Activated CD4-positive, alpha-beta memory T cell treated with anti-CD3 and anti-CD28 coated beads, Interleukin-2, amount 10 ng/mL, durations not matched to agents 7 days and 5 days (primary cell): ENCODE results near the gene SURF1. TPM values are rescaled to one million over a fixed set of nuclear protein-coding genes. Genes with fewer than 3 reads are reported as not detected.

Experiments
- CTCF ChIA-PET: fragments of 350-600 bp; sonication (Branson Sonifier 250); formaldehyde crosslinking; loops from one replicate; lab custom pipeline; 2021; ENCODE audit warnings: antibody characterized with exemption, inconsistent platforms; lab: Charles Lee
- POLR2A ChIA-PET: fragments of 350-600 bp; sonication (Branson Sonifier 250); formaldehyde crosslinking; loops from one replicate; lab custom pipeline; 2021; ENCODE audit warnings: antibody characterized with exemption; lab: Charles Lee
- DNase-seq: peaks from one replicate; pipeline ENCODE4 v3.0.0-alpha.2; 2020
- H3K27ac Mint-ChIP-seq: one replicate; pipeline ENCODE4 v1.8.0; 2021; ENCODE audit warnings: mild to moderate bottlenecking, mixed read lengths
- H3K27me3 Mint-ChIP-seq: one replicate; pipeline ENCODE4 v1.8.0; 2021; ENCODE audit warnings: mixed read lengths
- H3K36me3 Mint-ChIP-seq: one replicate; pipeline ENCODE4 v1.8.0; 2021; ENCODE audit warnings: low read depth, mixed read lengths
- H3K4me1 Mint-ChIP-seq: one replicate; pipeline ENCODE4 v1.8.0; 2021; ENCODE audit warnings: mixed read lengths
- H3K4me3 Mint-ChIP-seq: one replicate; pipeline ENCODE4 v1.8.0; 2021; ENCODE audit warnings: mild to moderate bottlenecking, mixed read lengths
- H3K9me3 Mint-ChIP-seq: one replicate; pipeline ENCODE4 v1.8.0; 2021; ENCODE audit warnings: mixed read lengths
- total RNA-seq, 2 experiments: library from RNA; stranded (reverse); gene quantifications; one replicate each; pipeline ENCODE4 v1.2.3, GENCODE V29; 2021

Gene SURF1
- total RNA-seq, 2 experiments from 2014 or later, result 33.8 to 37.6 TPM

DNA sequence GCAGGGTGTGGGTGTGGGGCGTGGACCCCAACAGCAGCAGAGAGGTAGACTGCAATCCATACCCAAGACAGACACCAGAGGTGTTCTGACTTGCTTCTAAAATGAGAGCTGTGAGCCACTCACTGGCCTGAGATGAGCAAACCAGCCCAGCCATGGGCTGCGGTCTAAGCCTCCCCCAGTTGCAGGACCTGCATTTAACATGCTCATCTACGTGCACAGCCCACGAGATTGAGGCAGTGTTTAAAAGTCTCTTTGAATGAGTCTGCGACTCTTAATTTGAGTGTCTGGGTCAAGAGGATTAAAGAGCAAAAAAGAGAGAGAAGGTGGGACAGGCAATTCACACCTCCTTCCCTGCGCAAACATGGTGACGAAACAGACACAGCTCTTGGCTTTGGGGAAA lies 13.6 kb upstream of the SURF1 start:
- Mint-ChIP-seq H3K9me3 (no peaks in the 10 kb centered on the region), H3K27ac (peak overlapping the region; percentile 84), H3K36me3 (peaks cover 82% of the 10 kb centered on the region), H3K4me3 (peak overlapping the region; percentile 72), H3K27me3 (no peaks in the 10 kb centered on the region), H3K4me1 (peaks cover 71% of the 10 kb centered on the region)
- ChIA-PET CTCF (interaction anchor here (1.7 to 6.3 kb wide), 4 partner anchors 14 to 117 kb away, joined by 5 to 59 read pairs (median 23); partner anchors contain the start of genes MED22, RPL7A, SURF1 and SURF2), POLR2A (interaction anchor here (1.7 to 11.6 kb wide), 4 partner anchors 13 to 339 kb away, joined by 4 to 397 read pairs (median 141); partner anchors contain the start of genes GTF3C5, MED22, RPL7A and SURF1)
- DNase-seq, result no peak

DNA sequence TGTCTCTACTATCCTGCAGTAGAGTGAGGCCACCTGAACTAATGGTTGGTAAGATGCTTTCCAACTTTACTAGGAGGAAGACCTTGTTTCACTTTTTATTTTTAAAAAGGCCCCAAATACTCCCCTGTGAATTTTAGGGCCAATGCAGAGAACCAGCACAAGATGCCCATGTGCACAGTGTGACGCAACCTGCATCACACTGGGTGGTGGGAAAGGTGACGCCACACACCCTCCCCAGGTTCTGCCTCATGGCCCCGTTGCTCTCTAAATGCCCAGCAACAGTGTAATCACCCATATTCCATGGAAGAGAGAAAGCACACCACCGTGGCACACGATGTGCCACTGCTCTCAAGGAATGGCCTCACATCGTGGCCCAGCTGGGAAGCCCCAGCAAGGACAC lies 13.1 kb upstream of the SURF1 start:
- peaks cover 79% of the 10 kb centered on the region for H3K36me3 Mint-ChIP-seq
- DNase-seq, result no peak
- peak overlapping the region; percentile 72 for H3K4me3 Mint-ChIP-seq
- H3K4me1 Mint-ChIP-seq, result peaks cover 68% of the 10 kb centered on the region
- ChIA-PET CTCF (interaction anchor here (3.0 to 6.3 kb wide), 2 partner anchors 14 to 21 kb away, joined by 22 to 59 read pairs; partner anchors contain the start of genes MED22, RPL7A, SURF1 and SURF2), POLR2A (interaction anchor here (1.7 to 11.6 kb wide), 3 partner anchors 12 to 339 kb away, joined by 5 to 397 read pairs (median 277); partner anchors contain the start of genes GTF3C5, MED22, RPL7A and SURF1)
- no peaks in the 10 kb centered on the region for H3K27me3 Mint-ChIP-seq
- no peaks in the 10 kb centered on the region for H3K9me3 Mint-ChIP-seq
- peak overlapping the region; percentile 84 for H3K27ac Mint-ChIP-seq

DNA sequence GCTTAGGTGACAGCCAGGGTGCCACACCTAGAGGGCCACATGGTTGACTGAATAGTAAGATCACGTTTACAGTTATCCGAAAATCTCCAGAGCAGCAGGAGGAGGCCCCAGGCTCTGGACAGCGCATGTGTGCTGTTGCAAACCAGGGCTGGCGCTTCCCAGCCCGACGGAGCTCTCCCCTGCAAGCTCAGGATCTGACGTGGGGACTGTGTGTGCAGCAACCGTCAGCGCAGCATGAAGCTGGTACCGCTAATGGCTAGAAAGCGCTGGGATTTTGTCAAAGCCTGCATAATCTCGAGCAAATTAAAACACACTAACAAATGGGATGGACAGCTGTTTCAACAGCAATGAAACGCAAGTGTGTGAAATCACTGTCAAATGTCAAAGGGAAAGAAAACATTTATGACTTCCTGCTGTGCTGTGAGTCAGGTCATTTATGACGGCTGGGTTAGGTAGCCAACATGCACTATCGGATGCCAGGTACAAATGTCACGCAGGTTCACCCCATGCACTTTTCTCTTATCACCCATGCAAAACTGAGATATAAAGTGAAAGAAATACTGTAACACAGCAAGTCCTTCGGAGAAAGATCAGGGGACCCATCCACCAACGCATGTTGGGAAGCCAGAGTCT lies 12.1 kb upstream of the SURF1 start:
- no peaks in the 10 kb centered on the region for H3K27me3 Mint-ChIP-seq
- peaks cover 83% of the 10 kb centered on the region for H3K36me3 Mint-ChIP-seq
- H3K27ac Mint-ChIP-seq, result peak overlapping the region; percentile 84
- no peaks in the 10 kb centered on the region for H3K9me3 Mint-ChIP-seq
- H3K4me3 Mint-ChIP-seq, result peak overlapping the region; percentile 29
- DNase-seq, result no peak
- CTCF ChIA-PET, result interaction anchor here (1.1 kb wide), 1 partner anchor 11 kb away, joined by 4 read pairs; no protein-coding TSS in a partner anchor
- POLR2A ChIA-PET, result interaction anchor here (1.1 to 11.5 kb wide), 2 partner anchors 11 to 20 kb away, joined by 3 to 277 read pairs; partner anchors contain the start of genes MED22, RPL7A, SURF1 and SURF2
- peaks cover 60% of the 10 kb centered on the region for H3K4me1 Mint-ChIP-seq

DNA sequence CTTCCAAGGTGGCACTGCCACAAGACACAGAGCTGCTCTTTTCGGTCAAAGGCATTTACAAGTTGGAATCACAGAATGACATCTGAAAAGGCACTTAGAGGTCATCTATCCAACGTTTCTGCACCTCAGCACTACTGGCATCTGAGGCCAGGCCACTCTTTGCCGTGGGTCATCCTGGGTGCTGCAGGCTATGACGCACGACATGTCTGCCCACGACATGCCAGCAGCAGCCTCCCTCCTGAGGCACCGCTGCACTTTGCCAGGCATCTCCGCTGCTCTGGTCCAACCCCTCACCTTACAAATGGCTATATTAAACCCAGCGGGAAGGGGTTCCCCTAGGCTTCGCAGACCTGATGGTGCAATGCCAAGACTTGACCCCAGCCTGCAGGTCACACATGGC lies 11.5 kb upstream of the SURF1 start:
- CTCF ChIA-PET, result interaction anchor here (1.1 kb wide), 1 partner anchor 11 kb away, joined by 4 read pairs; no protein-coding TSS in a partner anchor
- H3K4me3 Mint-ChIP-seq, result no peak overlapping the region
- POLR2A ChIA-PET, result interaction anchor here (0.9 to 3.5 kb wide), 4 partner anchors 11 to 20 kb away, joined by 3 to 25 read pairs (median 10); partner anchors contain the start of genes MED22, RPL7A, SURF1 and SURF2
- H3K27me3 Mint-ChIP-seq, result no peaks in the 10 kb centered on the region
- H3K36me3 Mint-ChIP-seq, result peaks cover 83% of the 10 kb centered on the region
- no peak for DNase-seq
- H3K27ac Mint-ChIP-seq, result no peak overlapping the region
- no peaks in the 10 kb centered on the region for H3K9me3 Mint-ChIP-seq
- H3K4me1 Mint-ChIP-seq, result peaks cover 55% of the 10 kb centered on the region

DNA sequence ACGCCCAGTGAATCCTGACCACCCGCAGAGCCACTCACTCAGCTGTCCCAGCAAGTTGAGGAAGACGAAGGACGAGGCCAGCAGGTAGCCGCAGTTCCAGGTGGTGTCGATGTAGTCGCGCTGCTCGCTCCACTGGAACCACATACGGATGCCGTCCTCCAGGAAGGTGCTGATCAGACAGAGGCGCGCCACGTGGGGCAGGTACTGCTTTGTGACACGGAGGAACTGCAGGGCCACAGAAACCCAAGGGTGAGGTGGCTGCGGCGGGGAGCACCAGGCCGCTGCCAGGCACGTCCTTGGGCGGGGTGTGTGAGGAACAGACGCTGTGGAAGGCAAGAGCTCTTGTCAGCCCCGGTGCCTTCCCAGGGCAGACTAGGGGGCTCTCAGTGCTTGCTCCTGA lies 10.9 kb upstream of the SURF1 start:
- POLR2A ChIA-PET, result interaction anchor here (0.9 to 3.5 kb wide), 4 partner anchors 8 to 19 kb away, joined by 3 to 25 read pairs (median 16); partner anchors contain the start of genes MED22, RPL7A, SURF1 and SURF2
- H3K4me1 Mint-ChIP-seq, result peaks cover 51% of the 10 kb centered on the region
- no peaks in the 10 kb centered on the region for H3K27me3 Mint-ChIP-seq
- no peak overlapping the region for H3K4me3 Mint-ChIP-seq
- no peaks in the 10 kb centered on the region for H3K9me3 Mint-ChIP-seq
- CTCF ChIA-PET, result no interaction called here
- DNase-seq, result no peak
- peaks cover 82% of the 10 kb centered on the region for H3K36me3 Mint-ChIP-seq
- H3K27ac Mint-ChIP-seq, result no peak overlapping the region

DNA sequence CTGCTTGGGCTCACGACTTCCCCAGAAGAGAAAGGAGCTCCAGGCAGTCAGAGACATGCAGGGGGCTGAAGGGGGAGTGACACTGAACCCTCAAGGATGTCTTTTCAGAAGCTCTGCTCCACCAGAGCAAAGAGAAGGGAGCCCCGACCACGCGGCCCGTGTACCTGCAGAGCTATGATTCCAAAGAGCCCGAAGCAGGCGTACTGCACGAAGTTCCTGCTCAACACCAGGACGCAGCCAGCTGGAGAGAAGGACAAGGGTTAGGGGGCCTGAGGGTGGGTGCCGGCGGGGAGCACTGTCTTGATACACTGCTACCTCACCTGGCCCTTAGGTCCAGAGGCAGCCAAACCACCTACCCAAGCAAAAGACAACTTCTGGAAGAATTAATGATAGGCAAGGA lies 10.1 kb upstream of the SURF1 start:
- POLR2A ChIA-PET, result interaction anchor here (1.3 to 3.5 kb wide), 4 partner anchors 8 to 18 kb away, joined by 7 to 25 read pairs (median 16); partner anchors contain the start of genes MED22, RPL7A, SURF1 and SURF2

DNA sequence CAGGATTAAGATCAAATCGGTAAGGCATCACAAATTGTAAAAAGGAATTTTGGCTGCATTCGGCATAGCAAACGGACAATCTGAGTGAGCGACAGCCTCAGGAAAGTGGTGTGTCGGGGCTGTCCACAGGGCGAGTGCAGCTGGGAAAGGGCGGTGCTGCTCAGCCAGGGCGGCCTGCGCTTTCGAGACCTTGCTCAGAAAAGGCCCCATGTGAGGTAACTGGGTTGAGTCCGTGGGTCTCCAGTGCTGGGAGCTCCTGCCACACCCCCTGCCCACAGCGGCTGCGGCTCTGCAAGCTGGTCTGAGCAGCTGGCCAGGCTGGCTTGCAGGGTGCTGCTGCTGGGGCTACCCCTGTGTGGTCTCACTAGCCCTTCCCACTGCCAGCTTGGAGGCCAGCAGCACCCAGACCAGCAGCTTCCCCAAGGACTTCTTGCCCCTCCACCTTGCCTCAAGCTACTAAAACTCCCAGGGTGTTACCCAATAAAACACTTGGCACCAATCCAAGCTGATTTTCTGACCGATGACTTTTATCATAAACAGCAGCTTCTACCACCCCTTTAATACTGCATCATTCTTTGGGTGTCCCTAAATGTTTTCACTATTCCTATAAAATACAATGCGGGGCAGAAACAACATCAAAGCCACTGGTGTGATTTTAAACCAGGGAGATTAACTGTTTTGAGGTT lies 6.2 kb upstream of the SURF1 start:
- CTCF ChIA-PET, result interaction anchor here (0.5 to 0.9 kb wide), 2 partner anchors 9 to 415 kb away, joined by 3 read pairs; no protein-coding TSS in a partner anchor
- peaks cover 40% of the 10 kb centered on the region for H3K4me1 Mint-ChIP-seq
- peaks cover 67% of the 10 kb centered on the region for H3K36me3 Mint-ChIP-seq
- DNase-seq, result no peak
- H3K4me3 Mint-ChIP-seq, result no peak overlapping the region
- H3K27me3 Mint-ChIP-seq, result no peaks in the 10 kb centered on the region
- H3K9me3 Mint-ChIP-seq, result no peaks in the 10 kb centered on the region
- no peak overlapping the region for H3K27ac Mint-ChIP-seq
- POLR2A ChIA-PET, result interaction anchor here (1.8 to 3.9 kb wide), 5 partner anchors 9 to 14 kb away, joined by 6 to 25 read pairs (median 16); partner anchors contain the start of genes MED22 and RPL7A

More for the DNA sequence above, 10.1 kb upstream of the SURF1 start:
- no peak for DNase-seq
- Mint-ChIP-seq H3K27me3 (no peaks in the 10 kb centered on the region), H3K27ac (no peak overlapping the region), H3K4me3 (no peak overlapping the region), H3K9me3 (no peaks in the 10 kb centered on the region), H3K4me1 (peaks cover 50% of the 10 kb centered on the region), H3K36me3 (peaks cover 86% of the 10 kb centered on the region)
- CTCF ChIA-PET, result no interaction called here

DNA sequence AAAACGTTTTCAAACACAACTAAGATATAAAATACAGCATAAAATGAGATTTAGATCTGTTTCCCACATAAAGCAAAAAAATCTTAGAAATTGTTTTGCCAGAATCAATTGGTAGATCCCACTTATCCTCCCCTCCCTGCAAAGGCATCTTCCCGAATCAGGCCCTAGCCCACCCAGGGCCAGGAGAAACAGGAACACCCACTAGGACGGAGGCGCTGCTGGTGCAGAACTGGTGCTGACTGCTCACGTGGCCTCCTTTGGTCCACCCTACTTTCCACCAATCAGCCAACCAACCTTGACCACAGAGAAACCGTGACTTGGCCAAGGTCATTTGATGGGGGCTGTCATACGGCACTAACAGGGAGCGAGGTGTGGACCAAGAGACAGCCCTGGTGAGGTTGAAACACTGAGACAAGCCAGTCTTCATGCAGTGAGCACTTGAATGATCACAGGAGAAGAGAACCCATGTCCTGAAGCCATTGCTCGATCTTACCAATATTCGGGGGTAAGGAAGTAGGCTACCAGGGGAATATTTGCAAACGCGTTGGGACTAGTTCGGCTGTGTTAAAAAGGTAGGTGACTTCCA lies 5.3 kb upstream of the SURF1 start:
- Mint-ChIP-seq H3K4me3 (no peak overlapping the region), H3K36me3 (peaks cover 61% of the 10 kb centered on the region), H3K27me3 (no peaks in the 10 kb centered on the region), H3K4me1 (peaks cover 42% of the 10 kb centered on the region), H3K9me3 (no peaks in the 10 kb centered on the region), H3K27ac (no peak overlapping the region)
- no peak for DNase-seq
- POLR2A ChIA-PET, result interaction anchor here (1.2 to 8.5 kb wide), 5 partner anchors 10 to 14 kb away, joined by 4 to 277 read pairs (median 17); partner anchors contain the start of genes MED22, RPL7A, STKLD1 and SURF4
- CTCF ChIA-PET, result interaction anchor here (0.9 kb wide), 1 partner anchor 10 kb away, joined by 3 read pairs; no protein-coding TSS in a partner anchor

DNA sequence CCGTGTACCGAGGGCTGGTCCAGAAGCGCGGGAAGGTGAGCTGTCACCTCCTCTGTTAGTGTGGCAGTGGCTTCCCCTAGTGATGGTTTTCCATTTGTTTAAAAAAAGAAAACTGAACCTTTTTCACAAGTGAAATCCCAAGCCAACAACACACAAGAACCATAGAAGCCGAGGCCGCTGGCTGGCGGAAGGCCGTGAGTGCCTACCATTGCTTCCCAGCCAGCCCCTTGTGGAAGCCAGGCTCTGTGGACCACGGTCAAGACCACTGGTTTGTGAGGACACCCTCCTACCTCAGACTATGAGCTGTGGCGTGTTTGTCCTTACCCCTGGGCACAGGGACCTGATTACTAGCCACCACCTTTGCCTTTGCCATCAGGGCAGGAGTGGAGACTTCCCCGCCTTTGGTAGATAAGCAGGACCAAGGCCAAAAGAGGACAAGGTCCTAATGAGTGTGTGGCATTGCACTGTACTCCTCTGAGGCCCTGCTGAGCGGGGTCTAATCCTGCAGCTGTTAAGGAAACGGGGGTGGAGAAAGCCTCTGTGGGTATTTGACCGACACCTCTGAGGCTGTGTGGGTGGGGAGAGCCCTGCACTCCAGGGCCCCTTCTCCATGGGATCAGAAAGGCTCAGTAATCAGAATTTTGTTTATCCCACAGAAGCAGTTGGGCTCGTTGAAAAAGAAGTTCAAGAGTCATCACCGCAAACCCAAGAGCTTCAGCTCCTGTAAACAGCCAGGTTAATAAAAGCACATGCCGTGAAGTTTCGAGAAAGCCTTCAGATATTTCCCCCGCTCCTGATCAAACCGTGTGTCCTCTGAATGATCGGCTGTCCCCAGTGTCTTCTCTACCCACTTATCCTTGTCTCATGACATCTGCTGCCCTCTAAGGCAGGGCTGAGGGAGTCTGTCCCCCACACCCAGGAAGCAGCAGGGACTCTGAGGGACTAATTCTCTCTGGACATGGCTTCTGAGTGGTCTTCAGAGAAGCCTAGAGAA lies 4.4 kb upstream of the SURF1 start:
- DNase-seq, result no peak
- POLR2A ChIA-PET, result interaction anchor here (1.0 to 8.5 kb wide), 4 partner anchors 10 to 42 kb away, joined by 3 to 277 read pairs (median 4); partner anchors contain the start of genes MED22, RPL7A, STKLD1 and SURF4
- CTCF ChIA-PET, result interaction anchor here (1.5 kb wide), 1 partner anchor 10 kb away, joined by 6 read pairs; no protein-coding TSS in a partner anchor
- Mint-ChIP-seq H3K4me3 (no peak overlapping the region), H3K27me3 (no peaks in the 10 kb centered on the region), H3K9me3 (no peaks in the 10 kb centered on the region), H3K27ac (peak overlapping the region; percentile 36), H3K36me3 (peaks cover 52% of the 10 kb centered on the region), H3K4me1 (peaks cover 42% of the 10 kb centered on the region)

DNA sequence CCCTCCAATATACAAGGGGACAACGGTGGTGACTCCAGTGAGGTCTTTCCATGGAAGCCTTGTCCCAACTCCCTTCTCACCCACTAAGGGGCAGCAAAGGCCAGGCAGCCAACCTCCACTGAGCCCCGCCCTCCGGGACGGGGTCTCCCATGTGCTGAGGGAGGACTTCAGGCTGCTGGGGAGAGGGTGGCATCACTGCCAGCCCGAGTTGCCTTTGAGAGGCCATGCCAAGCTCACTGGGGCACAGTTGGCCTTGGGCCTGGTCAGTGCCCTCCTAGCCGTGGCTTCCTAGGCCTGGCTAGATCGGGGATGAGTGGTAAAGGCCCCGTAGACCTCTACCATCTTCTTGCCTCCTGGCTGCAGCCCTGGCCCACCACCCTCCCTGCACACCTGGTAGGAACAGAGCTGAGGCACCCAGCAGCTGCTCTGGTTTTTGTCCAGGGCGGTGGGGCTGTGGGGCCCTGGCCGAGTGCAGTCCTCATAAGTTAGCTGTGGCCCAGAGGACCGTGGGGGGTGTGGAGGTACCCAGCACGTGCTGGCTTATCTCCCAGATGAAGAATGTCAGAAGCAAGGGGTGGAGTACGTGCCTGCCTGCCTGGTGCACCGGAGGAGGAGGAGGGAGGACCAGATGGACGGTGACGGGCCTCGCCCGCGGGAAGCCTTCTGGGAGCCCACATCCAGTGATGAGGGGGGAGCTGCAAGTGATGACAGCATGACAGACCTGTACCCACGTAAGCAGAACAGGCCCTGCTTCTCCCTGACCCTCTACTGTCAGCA lies 3.3 kb upstream of the SURF1 start:
- POLR2A ChIA-PET, result interaction anchor here (1.0 to 8.5 kb wide), 4 partner anchors 9 to 43 kb away, joined by 3 to 277 read pairs (median 4); partner anchors contain the start of genes STKLD1 and SURF4
- DNase-seq, result no peak
- Mint-ChIP-seq H3K9me3 (no peaks in the 10 kb centered on the region), H3K27ac (peak overlapping the region; percentile 59), H3K36me3 (peaks cover 41% of the 10 kb centered on the region), H3K27me3 (no peaks in the 10 kb centered on the region), H3K4me3 (no peak overlapping the region), H3K4me1 (peaks cover 51% of the 10 kb centered on the region)
- CTCF ChIA-PET, result interaction anchor here (0.6 to 1.5 kb wide), 3 partner anchors 11 to 100 kb away, joined by 3 to 6 read pairs (median 3); partner anchors contain the start of genes CACFD1 and SURF6
